ENCODE data around the gene ADRA2C.

The ADRA2C gene

DNA sequence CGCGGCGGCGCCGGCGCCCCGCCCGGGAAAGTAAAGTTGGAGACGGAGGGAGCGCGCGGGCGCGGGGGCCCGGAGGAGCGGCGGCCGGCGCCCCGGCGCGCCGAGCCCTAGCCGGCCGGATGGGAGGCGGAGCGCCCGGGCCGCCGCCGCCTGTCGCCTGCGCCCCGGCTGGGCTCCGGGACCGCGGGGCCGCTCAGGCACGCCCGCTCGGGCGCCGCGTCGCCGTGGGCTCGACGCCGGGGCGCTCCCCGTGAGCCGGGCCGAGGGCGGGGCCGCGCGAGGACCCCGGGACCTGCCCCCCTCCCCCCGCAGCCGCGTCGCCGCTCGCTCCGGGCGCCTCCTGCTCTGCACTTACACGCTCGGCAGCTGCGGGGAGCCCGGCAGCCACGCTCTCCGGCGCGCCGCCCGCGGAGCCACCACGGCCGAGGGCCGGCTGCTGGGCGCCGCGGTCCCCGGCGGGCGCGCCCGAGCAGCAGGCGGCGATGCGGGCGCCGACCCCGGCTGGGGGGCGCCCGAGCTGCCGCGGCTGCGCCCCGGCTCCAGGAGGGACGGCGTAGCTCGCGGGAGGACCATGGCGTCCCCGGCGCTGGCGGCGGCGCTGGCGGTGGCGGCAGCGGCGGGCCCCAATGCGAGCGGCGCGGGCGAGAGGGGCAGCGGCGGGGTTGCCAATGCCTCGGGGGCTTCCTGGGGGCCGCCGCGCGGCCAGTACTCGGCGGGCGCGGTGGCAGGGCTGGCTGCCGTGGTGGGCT lies at the start of gene ADRA2C:
Gene ADRA2C, plus strand, starts transcription at position 350 of the 749 bp plus-strand sequence. Its CDS starts 222 bp downstream, at position 572.
- DNase-seq (ENCODE audit: low spot score) = peak; percentile 91

- no peak for DNase-seq (ENCODE audit: low spot score)
Observed at GRCh38 chr4:3716631-3717235, 49.5 kb upstream of the ADRA2C start.

DNA sequence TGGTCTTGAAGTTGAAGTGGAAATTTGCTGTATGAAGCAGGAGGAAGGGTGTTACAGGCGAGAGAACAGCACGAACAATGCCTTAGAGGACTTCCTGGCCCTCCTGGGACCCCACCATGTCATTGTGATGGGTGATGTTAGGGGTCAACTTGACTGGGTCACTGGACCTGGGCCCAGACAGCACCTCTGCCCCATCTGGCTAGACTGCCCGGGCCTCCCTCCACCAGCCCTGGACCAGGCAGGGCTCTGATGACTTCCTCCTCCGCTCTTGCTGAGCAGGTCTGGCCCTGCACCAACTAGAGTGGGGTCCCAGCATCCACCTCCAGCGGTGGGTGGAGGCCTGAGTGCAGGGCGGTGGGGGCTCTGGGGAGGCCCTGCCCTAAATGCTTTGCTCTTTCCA lies 48.9 kb upstream of the ADRA2C start:
- DNase-seq (ENCODE audit: low spot score) = no peak

DNA sequence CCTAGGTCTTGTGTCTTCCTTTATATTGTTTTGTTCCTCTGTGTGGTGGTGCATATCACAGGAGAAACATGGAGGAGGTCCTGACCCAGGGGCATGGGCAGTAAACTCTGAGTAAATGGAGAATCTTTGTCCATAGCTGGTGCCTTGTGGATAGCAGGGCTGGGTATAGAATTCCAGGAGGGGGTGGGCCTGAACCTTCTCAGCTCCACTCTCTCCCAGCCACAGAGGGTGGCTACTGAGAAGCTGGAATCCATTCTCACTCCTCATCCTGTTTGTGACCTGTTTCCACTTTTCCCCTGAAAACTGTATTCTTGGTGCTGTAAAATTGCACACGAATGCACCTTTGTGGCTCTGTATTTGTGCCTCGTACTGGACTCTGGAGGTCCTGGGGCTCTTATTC lies 47.7 kb upstream of the ADRA2C start:
- no peak for DNase-seq (ENCODE audit: low spot score)

GRCh38 chr4:3719191-3719590 lies 47.0 kb upstream of the ADRA2C start:
- no peak for DNase-seq (ENCODE audit: low spot score)

GRCh38 chr4:3719836-3720235 lies 46.3 kb upstream of the ADRA2C start:
- DNase-seq (ENCODE audit: low spot score) = no peak

DNA sequence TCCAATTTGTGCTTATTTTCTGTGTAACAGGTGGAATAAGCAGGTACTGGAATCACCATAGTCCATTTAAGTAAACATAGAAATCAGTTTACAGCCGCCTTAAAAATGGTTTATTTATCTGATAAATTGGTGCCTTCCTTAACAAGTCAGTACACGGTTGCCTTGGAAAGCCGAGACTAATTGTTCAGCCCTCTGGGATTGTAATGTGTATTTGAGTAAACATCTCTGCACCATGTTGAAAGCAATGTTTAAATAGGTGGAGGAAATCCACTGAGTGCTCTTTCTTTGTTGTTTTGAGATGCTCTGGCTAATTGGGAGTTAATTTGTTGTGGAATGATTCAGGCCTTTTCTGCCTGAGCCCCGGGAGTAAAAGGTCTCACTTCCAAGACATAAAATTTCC lies 45.7 kb upstream of the ADRA2C start:
- no peak for DNase-seq (ENCODE audit: low spot score)

DNA sequence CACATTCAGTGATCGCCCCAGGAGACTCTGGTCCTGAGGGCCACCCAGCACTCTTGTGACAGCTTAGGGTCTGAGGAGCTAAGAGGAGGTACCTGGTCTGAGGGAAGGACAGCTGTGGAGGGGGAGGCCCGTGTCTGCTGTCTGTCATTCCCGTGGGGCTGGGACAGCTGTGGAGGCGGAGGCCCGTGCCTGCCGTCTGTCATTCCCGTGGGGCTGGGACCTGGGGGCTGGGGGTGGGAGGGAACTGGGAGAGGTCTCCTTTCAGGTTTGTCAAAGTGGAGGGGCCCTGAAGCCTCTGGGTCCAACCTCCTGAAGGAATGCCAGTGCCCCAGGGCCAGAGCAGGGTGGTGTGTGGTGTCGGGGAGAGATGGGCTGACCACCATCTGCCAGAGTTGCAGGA lies 45.0 kb upstream of the ADRA2C start:
- no peak for DNase-seq (ENCODE audit: low spot score)

- no peak for DNase-seq (ENCODE audit: low spot score)
Observed at GRCh38 chr4:3721627-3722026, 44.6 kb upstream of the ADRA2C start.

GRCh38 chr4:3722446-3723231 lies 43.5 kb upstream of the ADRA2C start:
- no peak for DNase-seq (ENCODE audit: low spot score)

DNA sequence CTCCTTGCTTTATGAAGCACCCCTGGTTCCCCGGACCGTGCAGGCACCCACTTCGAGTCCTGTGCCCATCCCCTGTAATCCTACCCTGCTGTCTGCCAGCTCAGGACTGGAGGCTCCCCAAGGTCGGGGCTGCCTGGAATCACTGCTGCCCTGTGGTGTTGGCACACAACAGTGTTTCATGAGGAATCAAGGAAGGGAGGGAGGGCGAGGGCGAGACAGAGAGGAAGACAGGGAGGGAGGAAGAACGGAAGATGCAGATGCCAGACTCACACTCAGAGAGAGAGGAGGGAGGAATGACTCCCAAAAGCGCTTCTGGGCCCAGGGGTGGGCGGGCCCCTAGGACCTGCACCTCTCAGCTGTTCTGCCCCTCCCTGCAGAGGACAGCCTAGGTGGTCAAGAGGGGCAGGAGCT lies 42.9 kb upstream of the ADRA2C start:
- DNase-seq (ENCODE audit: low spot score) = no peak

DNA sequence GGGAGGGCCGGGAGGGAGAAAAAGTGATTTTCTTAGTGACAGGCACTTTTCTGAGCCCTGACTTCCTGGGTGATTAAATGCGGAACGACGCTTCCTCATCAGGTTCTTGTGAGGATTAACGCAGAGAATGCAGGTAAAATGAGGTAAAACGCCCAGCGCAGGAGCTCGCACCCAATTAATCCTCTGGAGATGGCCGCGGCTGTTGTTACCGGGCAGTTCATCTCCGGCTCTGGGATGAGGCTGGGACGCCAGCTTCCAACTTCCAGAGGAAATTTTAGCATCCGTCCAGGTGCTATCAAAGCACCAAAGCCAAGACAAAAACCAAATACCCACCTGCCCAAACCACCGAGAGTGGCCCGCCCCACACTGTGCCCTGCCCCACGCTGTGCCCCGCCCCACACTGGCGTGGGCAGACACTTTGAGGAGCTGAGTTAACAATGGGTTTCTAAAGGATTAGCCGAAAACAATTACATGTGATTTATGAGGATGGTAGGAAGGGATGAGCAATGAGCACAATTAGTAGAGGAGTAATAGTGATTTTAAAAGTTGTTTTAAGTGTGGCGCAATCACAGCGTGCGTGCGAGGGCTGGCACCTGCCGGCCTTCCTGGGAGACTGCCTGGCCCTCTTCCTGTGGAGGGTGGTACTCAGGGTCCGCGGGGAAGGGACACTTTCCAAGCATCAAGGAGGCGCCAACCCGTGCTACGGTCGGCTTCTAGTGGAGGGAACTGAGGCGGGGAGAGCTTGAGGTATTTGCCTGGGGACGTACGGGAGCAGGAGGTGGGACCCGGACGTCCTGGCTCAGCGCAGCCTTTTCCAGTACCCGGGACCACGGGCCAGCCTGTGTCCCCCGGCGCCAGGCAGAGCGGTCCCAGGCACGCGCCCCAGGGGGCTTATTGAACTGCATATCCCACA lies 41.6 kb upstream of the ADRA2C start:
- no peak for DNase-seq (ENCODE audit: low spot score)

- DNase-seq (ENCODE audit: low spot score) = no peak
Observed at GRCh38 chr4:3725936-3726870, 40.0 kb upstream of the ADRA2C start.

DNA sequence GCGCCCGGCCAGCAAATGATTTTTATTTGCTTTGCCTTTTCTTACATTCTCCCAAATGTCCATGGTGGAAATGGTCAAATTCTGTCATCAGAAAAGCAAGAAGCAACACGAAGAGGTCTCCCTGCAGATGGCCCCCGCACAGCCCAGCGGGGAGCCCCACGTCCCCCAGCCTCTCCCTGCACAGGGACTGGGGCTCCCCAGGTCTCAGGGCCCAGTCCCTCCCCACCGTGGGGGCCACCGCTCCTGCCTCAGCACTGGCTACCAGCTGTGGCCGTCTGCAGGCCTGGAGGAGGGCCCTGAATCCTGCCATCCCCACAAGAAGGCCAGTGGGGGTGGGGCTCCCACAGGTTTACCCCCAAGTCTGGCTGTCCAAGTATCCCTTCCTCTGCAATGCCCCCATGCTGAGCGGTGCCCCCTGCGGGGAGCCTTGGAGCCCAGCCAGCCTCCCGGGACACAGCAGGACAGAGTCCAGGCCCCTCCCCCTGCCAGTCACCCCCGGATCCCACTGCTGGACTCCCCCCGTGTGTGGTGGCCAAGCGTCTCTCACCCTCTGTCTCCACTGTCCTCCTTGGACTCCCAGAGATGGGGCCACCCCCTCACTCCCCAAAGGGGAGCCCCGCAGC lies 38.2 kb upstream of the ADRA2C start:
- no peak for DNase-seq (ENCODE audit: low spot score)

- DNase-seq (ENCODE audit: low spot score) = no peak
Observed at GRCh38 chr4:3729188-3729881, 36.9 kb upstream of the ADRA2C start.

- DNase-seq (ENCODE audit: low spot score) = no peak
Observed at GRCh38 chr4:3729882-3730226, 36.3 kb upstream of the ADRA2C start.

- DNase-seq (ENCODE audit: low spot score) = no peak
Observed at GRCh38 chr4:3730422-3731190, 35.6 kb upstream of the ADRA2C start.

DNA sequence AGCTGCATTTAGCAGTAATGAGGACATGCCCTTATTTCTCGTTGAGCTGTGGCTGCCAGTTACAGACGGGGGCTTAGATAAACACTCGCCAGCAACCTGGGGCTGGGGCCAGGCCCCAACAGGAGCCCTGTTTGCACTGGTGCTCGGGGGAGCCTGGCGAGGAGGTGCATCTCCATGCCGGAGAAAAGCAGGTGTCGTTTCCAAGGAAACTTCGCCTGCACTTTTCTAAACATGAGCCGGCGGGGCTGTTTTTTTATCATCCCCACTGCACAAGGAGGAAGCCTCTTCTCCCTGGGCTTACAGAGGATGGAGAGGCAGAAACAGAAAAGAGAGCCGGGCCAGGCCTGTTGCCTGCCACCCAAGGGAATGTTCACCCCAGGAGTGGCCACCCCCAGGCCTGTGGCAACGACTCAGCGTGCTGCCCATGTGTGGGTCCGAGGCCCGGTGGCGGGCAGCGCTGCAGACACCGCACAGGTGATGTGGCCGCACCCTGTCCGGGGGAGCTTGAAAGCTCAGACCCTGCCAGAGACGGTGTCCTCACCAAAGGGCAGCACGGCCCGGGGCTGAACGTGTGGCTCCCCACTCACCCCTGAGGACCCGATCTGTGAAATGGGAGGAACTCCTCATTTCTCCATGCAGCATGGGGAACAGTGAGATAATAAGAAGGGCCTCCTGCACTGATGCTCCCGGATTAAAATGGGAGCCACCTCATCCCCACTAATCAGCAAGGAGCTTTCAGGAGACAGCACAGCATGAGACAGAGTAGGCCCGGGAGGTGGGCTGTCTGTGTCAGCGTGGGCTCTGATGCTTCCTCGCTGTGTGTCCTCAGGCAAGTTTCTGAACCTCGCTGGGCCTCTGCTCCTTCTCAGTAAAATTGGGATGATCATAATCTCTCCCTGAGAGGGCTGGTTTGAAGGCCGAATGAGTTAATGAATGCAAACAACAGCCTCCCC lies 33.8 kb upstream of the ADRA2C start:
- DNase-seq (ENCODE audit: low spot score) = no peak

All from HuH-7.5 (cell line).